AG10803 (cell line): ENCODE measurements around the gene ZNF180.
"Not testable (repeated sequence)": the region's sequence is repeated elsewhere in the genome, so short reads cannot be mapped to it uniquely, and the experiment has no call there.

Experiments
- DNase-seq: peaks from one replicate; pipeline ENCODE4 v3.0.0; 2010; ENCODE audit warnings: low read depth
- H3K4me3 ChIP-seq: 2 replicates; pipeline ENCODE4 v1.5.1; 2011; ENCODE audit warnings: mild to moderate bottlenecking, low read length, control low read depth
- TF ChIP-seq, protein P1 (sequence below): conservative IDR thresholded peaks from 2 replicates; pipeline ENCODE4 v1.5.1; 2011; ENCODE audit warnings: mild to moderate bottlenecking, low read length, control low read depth, inconsistent platforms

The ZNF180 gene

GRCh38 chr19:44539236-44539826 is 39.0 kb upstream of the ZNF180 start:
- DNase-seq = peak; percentile 22
- TF ChIP-seq, protein P1, sequence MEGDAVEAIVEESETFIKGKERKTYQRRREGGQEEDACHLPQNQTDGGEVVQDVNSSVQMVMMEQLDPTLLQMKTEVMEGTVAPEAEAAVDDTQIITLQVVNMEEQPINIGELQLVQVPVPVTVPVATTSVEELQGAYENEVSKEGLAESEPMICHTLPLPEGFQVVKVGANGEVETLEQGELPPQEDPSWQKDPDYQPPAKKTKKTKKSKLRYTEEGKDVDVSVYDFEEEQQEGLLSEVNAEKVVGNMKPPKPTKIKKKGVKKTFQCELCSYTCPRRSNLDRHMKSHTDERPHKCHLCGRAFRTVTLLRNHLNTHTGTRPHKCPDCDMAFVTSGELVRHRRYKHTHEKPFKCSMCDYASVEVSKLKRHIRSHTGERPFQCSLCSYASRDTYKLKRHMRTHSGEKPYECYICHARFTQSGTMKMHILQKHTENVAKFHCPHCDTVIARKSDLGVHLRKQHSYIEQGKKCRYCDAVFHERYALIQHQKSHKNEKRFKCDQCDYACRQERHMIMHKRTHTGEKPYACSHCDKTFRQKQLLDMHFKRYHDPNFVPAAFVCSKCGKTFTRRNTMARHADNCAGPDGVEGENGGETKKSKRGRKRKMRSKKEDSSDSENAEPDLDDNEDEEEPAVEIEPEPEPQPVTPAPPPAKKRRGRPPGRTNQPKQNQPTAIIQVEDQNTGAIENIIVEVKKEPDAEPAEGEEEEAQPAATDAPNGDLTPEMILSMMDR = no peak
- no peak overlapping the region for H3K4me3 ChIP-seq

GRCh38 chr19:44535361-44535760 is 35.0 kb upstream of the ZNF180 start:
- DNase-seq, H3K4me3 ChIP-seq: not testable (repeated sequence)

DNA sequence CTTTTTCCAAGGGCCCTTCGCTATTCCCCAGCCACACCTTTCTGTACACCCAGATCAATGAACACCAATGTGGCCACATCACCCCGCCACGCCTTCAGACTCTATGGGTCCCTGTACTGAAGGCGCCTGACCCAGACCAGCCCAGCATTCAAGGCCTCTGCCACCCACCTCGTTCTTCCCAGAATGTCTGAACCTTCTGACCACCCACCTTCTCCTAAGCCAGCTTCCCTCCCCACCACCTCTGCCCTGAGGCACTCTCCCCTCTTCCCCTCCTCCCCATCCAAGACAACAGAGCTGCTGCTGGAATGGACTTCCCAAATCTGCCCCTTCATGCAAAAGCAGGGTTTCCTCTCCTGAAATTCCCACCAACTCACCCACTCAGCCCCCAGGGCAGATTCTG is 32.5 kb upstream of the ZNF180 start:
- DNase-seq = no peak
- TF ChIP-seq, protein P1 = no peak
- H3K4me3 ChIP-seq = no peak overlapping the region

DNA sequence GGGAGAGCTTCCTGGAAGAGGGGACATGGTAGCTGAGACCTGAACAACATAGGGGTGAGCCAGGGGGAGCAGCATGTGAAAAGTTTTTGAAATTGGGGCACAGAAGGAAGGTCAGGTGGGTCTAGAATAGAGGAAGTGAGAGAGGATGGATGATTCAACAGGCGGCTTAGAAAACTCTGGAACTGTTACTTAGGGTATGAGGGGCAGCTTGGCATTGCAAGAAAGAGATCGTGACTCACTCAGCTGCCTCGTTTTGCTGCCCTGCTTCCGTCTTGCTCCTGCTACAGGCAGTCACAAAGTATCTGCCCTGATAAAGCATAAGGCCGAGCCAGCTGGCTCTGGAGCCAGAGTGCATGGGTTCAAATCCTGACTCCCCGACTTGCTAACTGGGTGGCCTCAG is 30.5 kb upstream of the ZNF180 start:
- H3K4me3 ChIP-seq = no peak overlapping the region
- peak; percentile 11 for DNase-seq

GRCh38 chr19:44529536-44529935 is 29.2 kb upstream of the ZNF180 start, which contains the start of gene CEACAM20:
Gene CEACAM20 (minus strand): TSS chr19:44529675. CDS start chr19:44529509, 166 bp downstream.
- no peak within 1 kb of the TSS for H3K4me3 ChIP-seq
- no peak for DNase-seq
- TF ChIP-seq, protein P1 = no peak

More for the DNA sequence above, 30.5 kb upstream of the ZNF180 start:
- TF ChIP-seq, protein P1 = no peak

DNA sequence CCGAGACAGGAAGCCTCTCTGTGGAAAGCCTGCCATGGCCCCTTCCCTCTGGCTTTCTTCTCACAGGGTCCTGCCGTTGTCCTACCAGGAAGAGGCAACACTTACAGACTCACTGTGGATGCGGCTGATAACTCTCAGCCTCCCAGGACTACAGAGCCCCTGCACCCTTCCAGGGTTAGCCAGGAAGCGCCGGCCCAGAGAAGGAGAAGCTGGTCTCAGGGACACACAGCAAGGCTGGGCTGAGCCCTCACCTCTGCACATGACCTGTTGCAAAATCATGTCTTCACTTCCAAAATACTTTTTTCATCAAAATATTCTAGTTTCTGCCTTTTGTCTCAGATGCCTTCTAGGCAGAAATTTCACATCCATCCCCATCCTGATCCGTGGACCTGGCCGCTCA is 27.2 kb upstream of the ZNF180 start:
- TF ChIP-seq, protein P1 = no peak
- no peak overlapping the region for H3K4me3 ChIP-seq
- no peak for DNase-seq

- DNase-seq = no peak
- H3K4me3 ChIP-seq = no peak overlapping the region
- TF ChIP-seq, protein P1 = no peak
Measured at GRCh38 chr19:44525721-44526430, 25.6 kb upstream of the ZNF180 start.
